HG02981 (cell line): ENCODE data around the gene OR51E2.

Experiments used
- ATAC-seq: cut with Tn5 transposase; IDR thresholded peaks from one replicate; pipeline ENCODE4 v1.9.1; 2021; ENCODE audit warnings: mild to moderate bottlenecking, moderate library complexity; ENCODE audit not compliant: unreplicated experiment

The OR51E2 gene

DNA sequence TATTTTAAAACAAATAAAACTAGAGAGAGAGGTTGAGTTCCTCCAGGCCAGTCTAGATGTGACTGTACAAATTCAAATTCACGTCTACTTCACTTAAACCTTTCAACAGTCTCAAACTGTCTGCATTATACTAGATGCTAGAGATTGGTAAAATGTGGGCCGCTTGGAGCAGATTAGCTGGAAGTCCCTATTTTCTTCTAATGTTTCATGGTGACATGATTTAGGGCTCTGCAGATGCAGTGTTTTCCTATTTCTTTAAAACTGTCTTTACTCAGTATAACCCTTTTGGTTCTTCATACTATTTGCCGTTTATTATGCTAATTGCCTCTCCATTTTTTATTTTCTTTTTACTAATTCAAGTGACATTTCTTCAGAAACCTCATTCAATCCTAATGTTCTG, 33.5 kb downstream of the OR51E2 start:
- no peak for ATAC-seq

DNA sequence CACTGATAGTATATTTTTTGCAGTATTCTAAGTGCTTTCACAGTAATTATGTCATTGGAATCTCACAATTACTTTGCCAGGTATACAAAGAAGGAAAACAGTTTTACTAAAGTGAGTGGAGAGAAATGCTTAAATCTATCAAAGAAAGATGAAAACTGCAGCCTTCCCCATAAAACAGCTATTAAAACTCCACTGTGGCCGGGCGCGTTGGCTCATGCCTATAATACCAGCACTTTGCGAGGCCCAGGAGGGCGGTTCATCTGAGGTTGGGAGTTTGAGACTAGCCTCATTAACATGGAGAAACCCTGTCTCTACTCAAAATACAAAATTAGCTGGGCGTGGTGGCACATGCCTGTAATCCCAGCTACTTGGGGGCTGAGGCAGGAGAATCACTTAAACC, 34.8 kb downstream of the OR51E2 start:
- no peak for ATAC-seq

DNA sequence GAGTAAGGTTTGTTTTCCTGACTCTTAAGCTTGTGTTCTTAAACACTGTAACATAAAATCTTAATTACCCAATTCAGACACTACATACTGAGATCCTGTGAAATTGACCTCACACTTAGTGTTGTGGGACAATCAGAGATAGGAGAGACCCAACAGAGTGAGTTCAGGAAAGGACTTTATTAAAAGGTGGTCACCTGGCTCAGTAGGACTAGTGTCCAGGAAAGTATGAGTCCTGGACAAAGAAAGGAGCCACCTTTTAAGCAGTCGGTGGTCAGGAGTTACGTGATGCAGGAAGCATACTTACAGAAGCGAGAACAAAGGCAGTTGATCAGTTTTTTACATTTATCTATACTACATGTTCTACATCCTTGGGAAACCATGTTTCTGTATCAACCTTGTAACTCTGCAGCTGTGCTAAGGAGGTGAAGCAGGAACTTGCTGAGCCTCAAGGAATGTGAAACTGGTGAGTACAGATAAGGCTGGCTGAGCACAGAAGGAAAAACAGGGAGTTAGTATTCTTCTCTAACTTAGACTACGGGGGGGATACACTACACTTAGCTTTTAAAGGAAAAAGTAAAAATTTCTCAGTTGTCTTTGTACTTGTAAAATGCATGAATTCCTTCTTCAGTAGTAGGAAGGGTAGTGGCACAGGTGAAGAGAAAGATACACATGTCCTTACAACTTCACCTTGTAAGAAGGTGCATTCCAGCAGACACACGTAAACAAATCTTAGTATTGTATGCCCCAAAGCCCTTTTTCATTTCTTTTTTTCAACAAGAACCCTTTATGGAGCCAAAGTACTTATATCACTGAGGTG, 38.8 kb downstream of the OR51E2 start:
- no peak for ATAC-seq

DNA sequence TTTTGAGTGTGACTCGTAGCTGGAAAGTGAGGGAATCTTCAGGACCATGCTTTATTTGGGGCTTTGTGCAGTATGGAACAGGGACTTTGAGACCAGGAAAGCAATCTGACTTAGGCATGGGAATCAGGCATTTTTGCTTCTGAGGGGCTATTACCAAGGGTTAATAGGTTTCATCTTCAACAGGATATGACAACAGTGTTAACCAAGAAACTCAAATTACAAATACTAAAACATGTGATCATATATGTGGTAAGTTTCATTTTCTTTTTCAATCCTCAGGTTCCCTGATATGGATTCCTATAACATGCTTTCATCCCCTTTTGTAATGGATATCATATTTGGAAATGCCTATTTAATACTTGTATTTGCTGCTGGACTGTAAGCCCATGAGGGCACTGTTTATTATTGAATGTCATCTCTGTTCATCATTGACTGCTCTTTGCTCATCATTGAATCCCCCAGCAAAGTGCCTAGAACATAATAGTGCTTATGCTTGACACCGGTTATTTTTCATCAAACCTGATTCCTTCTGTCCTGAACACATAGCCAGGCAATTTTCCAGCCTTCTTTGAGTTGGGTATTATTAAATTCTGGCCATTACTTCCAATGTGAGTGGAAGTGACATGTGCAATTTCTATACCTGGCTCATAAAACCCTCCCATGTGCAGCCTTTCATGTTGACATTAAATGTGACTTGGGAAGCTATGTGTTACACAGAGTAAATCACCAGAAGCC, 42.9 kb downstream of the OR51E2 start:
- no peak for ATAC-seq

DNA sequence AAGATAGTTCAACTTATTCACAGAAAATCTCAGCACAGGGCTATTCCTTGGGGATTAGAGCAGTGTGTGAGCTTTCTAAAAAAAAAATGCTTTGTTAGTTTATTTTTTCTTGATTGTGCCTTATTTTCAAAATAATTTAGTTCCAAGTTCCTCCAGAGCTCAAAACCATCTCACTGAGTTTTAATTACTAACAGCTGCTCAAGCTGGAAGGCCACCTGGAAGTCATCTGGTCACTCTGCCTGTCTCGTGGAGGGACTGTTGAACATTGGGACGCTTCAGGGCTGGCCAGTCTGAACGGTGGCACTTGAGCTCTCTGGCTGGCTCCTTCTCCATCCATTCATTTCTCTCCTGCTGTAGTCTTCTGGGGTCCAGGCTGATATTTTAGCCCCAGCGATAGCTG, 49.9 kb downstream of the OR51E2 start:
- ATAC-seq: no peak

DNA sequence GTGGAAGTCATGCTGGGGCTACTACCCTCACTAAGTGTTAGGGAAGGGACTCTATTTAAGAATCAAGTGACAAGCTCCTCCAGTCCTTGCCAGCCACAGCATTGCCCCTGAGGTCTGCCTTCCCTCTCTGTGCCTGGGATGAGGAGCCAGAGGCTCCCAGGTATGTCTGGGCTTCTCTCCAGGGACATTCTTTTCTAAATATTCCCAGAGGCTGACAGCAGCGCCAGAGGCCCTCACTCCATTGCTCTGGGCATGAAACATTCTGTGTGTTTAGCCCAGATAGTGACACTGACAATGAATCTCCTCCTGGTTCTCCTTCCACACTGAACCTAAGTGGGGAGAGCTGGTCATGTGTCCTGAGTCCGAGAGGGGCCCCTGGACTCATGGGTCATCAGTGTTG, 51.7 kb downstream of the OR51E2 start:
- no peak for ATAC-seq

DNA sequence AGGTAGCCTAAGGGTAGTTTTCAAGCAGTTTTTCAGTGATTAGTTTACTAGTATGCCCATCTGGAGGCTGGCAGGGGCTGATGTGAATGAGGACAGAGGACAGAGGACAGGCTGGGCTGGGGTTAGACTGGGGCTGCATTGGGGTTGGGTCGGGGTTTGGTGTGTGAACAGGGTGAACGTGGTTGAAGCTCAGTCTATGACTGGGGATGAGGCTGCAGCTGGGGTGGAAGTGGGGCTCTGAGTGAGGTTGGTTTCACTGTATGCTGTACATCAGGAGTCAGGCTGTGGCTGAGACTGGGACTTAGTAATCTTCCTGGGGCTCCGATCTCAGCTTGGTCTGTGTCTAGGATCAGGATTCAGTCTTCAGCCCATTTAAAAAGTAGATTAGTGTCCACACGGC, 53.4 kb downstream of the OR51E2 start:
- ATAC-seq: no peak

DNA sequence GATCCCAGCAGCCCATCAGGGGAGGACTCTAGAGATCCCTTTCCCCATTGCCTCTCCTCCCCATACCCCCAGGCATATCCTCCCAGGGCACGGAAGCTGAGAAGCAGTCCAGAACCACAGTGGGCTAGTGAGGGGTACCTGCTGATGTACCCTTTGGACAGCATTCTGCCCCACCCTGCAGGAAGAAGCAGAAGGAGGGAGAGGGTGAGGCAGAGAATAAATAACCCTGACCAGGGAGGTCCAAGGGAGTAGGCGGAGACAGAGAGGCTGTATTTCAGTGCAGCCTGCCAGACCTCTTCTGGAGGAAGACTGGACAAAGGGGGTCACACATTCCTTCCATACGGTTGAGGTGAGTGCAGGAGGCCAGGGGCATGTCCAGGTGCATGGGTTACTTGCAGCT, 54.0 kb downstream of the OR51E2 start, which contains the start of gene OR51E1:
OR51E1 (plus strand) TSS at position 301 of the 400 bp plus-strand sequence. CDS start 8,545 bp downstream, outside the sequence.
- no peak for ATAC-seq

DNA sequence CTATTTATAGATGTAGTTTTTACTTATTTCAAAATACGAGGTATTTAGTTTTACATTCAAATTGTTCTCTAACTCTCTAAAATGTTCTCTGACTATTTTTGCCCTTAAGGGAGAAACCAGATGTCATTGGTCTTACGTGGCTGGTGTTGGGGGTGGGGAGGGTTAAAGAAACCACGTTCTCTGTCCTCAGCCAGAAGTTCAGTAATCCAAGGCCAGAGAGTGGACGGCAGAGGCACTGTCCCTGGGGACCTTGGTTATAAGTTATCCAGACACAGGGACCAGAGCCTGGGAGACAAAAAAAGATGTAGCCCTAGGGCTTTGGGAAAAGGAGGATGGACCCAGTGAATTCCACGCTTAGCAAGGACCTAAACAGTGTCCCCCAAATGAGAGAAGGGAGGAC, 54.6 kb downstream of the OR51E2 start:
- ATAC-seq: no peak

DNA sequence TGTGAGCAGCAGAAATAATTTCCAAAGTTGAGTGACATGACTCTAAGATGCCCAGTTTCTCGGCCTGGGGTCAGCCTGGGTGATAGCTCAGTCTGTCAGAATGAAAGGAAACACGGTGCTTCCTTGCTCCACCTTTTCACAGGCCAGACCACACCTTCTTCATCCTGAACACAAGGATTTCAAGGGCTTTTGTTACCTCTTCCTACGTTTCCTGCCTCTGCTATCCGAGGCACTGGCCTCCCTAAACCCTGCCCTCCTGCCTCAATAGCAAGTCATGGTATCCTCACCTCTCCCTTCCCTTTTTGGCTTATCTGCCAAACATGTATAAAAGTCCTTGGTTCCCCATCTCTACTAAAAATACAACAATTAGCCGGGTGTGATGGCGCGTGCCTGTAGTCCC, 55.6 kb downstream of the OR51E2 start:
- no peak for ATAC-seq

DNA sequence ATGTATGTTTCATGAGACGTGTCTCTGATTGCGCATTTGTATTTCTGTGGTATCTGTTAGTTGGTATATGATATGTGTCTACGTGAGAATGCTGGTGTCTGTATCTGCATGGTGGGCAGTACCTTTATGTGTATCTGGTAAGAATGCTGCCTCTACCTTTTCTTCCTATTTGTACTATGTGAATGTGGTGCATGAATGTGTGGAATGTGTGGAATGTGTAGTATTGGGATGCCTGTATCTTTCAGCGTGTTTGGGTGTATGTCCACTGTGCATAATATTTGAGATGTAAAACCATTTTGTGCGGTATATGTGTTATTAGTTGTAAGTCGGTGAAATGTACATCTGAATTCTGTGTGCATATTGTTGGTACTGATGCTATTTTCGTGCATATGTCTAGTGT, 56.2 kb downstream of the OR51E2 start:
- no peak for ATAC-seq

DNA sequence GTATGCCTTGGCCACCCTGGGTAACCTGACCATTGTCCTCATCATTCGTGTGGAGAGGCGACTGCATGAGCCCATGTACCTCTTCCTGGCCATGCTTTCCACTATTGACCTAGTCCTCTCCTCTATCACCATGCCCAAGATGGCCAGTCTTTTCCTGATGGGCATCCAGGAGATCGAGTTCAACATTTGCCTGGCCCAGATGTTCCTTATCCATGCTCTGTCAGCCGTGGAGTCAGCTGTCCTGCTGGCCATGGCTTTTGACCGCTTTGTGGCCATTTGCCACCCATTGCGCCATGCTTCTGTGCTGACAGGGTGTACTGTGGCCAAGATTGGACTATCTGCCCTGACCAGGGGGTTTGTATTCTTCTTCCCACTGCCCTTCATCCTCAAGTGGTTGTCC, 57.7 kb downstream of the OR51E2 start:
- ATAC-seq: no peak

DNA sequence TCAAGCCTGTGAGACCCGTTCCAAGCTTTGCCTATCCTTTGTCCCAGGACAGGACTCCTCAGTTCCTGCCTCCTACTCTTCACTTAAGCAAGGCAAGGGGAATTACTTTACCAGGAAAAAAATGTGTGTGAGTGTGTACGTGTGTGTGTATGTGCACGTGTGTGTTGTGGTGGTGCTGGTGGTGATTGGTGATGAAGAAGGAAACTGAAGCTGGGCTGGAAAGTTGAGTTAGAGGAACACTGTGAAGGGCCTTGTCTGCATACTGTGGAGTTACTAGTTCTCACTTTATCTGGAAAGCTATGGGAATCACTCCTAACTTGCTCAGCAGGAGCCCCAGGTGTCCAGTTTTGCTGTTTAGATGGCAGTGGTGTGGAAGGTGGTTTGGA, 60.0 kb downstream of the OR51E2 start:
- no peak for ATAC-seq

DNA sequence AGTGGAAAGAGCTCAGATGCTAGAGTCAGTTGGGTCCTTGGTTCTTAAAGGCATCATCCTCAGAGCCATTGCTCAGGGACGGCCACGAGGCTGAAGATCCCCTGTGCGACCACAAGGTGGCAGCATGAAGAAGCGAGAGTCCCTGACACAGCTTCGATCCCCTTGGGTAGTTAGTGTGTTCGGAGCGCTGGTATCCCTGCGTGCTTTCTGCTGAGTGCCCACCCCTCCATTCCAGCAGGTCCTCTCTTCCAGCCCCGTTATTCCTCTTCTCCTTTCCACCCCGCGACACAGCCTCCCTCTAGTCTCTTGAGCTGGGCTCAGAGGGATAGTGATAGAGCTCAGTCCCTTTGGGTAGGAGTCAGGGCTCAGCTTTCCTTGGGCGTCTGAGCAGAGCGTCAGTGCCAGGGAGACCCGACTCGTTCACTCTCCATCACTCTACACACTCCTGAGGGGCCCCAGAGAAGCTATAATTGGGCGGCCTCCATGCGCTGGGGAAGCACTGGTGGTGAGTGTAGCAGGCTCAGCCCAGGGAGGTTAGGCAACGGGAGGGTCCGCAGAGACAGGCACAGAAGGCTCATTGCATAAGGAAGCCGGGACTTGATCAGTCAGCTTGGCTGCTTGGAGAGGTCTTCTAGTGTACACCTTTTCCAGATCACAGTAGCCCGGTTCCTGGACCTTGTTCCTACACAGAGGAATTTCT, 60.5 kb downstream of the OR51E2 start, which contains the start of gene OR51D1:
OR51D1 (plus strand) TSS at position 516 of the 700 bp plus-strand sequence. CDS start 2,314 bp downstream, outside the sequence.
- ATAC-seq: peak; percentile 90

DNA sequence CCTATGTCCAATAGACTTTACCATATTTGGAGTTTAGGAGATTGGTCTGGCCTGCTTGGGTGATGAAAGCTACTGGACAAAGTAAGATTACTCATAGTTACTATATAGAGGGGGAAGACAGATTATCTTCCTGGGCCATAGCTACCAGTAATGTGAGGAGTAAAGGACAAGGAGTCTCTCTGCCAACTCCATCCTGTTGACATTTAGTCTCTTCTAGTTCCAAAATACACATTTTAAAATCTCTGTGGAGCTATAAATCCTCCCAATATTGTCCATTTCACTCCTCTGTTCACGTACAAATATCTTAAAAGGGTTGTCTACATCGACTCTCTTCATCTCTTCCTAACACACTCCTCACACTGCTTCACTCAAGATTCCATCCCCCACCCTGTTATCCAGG, 61.5 kb downstream of the OR51E2 start:
- ATAC-seq: no peak
